NCI-H2029 (cell line): ENCODE measurements around the gene OST4.

Source experiments
- DNase-seq: peaks from one replicate; lab custom pipeline; 2025; lab: John Stamatoyannopoulos, UW

The OST4 gene

DNA sequence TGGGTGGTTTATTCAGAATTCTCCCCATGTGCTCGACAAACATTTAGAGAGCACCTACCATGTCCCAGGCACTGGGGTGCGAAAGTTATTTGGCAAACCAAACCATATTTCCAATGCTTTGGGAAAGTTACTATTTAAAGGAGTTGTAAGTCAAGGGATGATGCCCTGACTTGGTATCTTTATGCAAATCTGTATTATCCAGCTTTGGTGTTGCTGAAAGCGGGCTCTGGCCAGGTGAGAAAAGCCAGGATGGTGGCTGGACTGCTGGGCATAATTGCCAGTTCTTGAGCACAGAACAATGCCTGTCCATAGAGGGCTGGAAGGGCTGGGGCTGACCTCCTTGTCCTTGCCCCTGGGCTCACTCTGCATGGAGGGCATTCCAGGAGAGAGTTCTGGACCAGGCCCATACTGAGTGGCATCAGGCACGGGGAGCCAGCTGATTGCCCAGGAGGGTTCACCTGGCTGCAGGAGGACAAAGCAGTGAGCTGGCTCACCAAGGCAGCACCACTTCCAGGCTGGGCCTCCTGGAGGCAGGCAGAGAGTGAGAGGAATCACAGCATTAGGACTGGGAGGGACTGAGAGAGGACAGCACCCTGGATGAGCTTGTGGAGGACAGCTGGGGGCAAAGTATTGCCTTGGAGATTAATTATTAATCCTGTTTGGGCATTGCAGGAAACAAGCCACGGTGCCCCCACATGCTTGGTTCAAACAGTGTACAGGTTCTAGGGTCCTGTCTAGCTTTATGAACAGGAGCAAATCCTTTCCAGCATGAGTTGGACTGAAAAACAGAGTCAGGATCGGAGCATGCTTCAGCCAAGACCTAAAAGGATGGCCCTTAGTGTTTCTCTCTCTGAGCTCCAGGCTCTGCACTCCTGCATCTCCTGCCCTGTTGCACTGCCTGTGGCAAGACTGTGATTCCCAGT, 22.2 kb upstream of the OST4 start:
- no peak for DNase-seq

- DNase-seq = no peak
Measured at GRCh38 chr2:27092696-27093429, 21.4 kb upstream of the OST4 start.

- DNase-seq = no peak
Measured at GRCh38 chr2:27091746-27092695, 20.6 kb upstream of the OST4 start.

- DNase-seq = no peak
Measured at GRCh38 chr2:27089111-27089954, 17.9 kb upstream of the OST4 start.

- no peak for DNase-seq
Measured at GRCh38 chr2:27088634-27089033, 17.2 kb upstream of the OST4 start.

DNA sequence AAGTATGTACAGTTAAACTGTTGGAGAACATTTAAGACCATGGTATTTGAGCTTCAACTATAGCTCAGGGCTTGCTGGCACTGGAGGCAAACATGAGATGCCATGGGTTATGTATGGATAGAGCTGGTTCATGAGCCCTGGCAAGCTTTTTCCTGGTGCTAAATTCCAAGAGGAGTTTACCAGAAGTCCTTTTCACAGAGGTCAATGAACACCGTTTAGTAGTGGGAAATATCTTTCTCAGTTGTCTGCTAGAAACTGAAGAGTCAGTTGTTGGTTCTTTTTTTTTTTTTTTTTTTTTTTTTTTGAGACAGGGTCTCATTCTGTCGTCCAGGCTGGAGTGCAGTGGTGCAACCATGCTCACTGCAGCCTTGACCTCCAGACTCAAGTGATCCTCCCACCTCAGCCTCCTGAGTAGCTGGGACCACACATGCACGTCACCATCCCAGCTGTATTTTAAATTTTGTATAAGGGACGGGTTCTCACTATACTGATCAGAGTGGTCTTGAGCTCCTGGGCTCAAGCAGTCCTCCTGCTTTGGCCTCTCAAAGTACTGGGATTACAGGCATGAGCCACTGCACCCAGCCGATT, 16.5 kb upstream of the OST4 start:
- DNase-seq = no peak

GRCh38 chr2:27086724-27087593, 15.5 kb upstream of the OST4 start, which contains the start of gene KHK:
Gene KHK (plus strand): TSS chr2:27086772. CDS start chr2:27087260, 488 bp downstream.
- DNase-seq = peak; percentile 43

DNA sequence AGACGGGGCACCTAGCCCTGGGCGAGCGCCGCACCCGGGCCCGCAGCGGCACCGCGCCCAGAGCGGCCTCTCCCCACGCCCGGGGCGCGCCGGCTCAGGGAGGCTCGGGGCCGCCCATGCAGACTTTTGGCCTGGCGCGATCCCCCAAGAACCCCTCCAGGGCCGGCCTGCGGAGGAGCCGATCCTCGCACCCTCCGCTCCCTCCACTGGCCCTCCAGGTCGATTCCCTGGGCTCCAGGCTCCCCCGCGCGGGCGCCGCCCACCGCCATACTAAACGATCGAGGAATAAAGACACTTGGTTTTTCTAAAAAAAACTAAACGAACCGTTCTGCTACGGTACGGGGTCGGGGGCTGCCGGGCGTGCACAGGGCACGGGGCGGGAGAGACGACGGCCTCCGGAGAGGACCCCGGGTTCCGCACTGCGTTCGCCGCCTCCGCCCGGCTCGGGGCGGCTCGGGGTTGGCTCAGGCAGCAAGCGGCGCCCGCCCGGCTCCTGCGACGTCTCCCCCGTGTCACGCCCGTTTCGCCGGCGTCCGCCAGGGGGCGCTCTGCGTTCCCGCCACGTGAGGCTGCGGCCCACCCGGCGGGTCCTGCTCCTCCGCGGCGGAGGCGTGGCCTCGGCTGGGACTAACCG, 14.8 kb upstream of the OST4 start:
- DNase-seq = peak; percentile 79

- no peak for DNase-seq
Measured at GRCh38 chr2:27085673-27086089, 14.2 kb upstream of the OST4 start.

DNA sequence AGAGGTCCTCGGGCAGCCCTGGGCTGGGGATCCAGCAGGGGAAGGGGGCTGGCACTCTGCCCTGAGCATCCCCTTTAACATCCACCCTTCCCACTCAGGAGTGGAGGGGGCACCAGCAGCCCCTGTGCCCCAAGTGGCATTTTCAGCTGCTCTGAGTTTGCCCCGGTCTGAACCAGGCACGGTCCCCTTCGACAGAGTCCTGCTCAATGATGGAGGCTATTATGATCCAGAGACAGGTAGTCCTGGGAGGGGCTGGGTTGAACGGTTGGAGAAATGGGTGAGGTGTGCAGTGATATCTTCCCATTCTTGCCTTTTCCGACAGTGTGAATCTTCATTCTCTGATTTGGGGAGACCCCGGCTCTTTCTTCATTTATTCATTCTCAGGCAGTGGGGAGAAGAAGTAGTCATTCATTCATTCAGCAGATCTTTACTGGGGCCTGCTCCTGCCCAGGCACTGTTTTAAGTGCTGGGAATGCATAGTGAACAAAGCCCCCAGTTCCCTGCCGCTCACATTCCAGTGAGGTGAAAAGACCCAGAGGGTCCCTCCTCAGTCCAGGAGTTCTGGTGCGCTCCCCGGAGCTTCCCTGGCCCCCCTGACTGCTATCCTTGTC, 13.7 kb upstream of the OST4 start:
- no peak for DNase-seq

GRCh38 chr2:27084297-27085061, 13.0 kb upstream of the OST4 start:
- no peak for DNase-seq

DNA sequence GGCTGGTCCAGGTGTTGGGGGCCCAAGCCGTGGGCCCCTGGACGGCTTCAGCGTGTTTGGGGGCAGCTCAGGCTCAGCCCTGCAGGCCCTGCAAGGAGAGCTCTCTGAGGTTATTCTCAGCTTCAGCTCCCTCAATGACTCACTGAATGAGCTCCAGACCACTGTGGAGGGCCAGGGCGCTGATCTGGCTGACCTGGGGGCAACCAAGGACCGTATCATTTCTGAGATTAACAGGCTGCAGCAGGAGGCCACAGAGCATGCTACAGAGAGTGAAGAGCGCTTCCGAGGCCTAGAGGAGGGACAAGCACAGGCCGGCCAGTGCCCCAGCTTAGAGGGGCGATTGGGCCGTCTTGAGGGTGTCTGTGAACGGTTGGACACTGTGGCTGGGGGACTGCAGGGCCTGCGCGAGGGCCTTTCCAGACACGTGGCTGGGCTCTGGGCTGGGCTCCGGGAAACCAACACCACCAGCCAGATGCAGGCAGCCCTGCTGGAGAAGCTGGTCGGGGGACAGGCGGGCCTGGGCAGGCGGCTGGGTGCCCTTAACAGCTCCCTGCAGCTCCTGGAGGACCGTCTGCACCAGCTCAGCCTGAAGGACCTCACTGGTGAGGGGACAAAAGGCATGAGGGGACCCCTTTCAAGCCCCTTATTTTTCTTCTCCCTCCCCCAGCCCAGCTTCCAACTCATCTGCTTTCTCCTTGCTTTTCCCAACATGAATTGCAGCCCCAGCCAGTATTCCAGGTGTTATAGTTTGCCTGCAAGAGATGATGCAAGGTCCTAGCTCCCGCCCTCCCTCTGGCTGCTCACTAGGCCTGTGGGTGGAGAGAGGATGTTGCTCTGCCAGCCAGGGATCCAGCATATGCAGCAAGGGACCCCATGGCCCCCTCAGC, 12.2 kb upstream of the OST4 start:
- no peak for DNase-seq

- no peak for DNase-seq
Measured at GRCh38 chr2:27082773-27083409, 11.4 kb upstream of the OST4 start.

GRCh38 chr2:27081984-27082772, 10.7 kb upstream of the OST4 start:
- DNase-seq = no peak

DNA sequence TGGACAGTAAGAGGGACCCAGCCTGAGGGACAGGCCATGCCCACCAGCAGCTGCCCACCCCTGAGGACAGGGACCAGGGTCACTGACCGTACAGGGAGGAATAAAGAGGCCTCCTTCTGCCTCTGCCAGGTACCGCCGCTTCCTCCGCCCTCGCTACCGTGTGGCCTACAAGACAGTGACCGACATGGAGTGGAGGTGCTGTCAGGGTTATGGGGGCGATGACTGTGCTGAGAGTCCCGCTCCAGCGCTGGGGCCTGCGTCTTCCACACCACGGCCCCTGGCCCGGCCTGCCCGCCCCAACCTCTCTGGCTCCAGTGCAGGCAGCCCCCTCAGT, 9.1 kb upstream of the OST4 start:
- DNase-seq = no peak

- DNase-seq = no peak
Measured at GRCh38 chr2:27080140-27080469, 8.7 kb upstream of the OST4 start.
